Neural cell (in vitro differentiated cells): Measurements from ENCODE around the gene ASIP. TPM values are rescaled to one million over a fixed set of nuclear protein-coding genes. Genes with fewer than 3 reads are reported as not detected.

Source experiments
- H2AFZ ChIP-seq: fragments of 200-600, 300-800 bp; sonication (generic), shearing (Covaris generic); 2 replicates; pipeline ENCODE4 v1.6.0; 2014; ENCODE audit warnings: low read depth, mild to moderate bottlenecking, antibody characterized with exemption, low read length, moderate library complexity
- H3F3A ChIP-seq: fragments of 200-600 bp; shearing (Covaris generic); 2 replicates; pipeline ENCODE4 v1.6.1; 2016; ENCODE audit warnings: mild to moderate bottlenecking, moderate library complexity, mixed read lengths, antibody characterized with exemption, low read length; ENCODE audit not compliant: insufficient read depth, poor library complexity, severe bottlenecking
- H3K27ac ChIP-seq: fragments of 200-600, 300-800 bp; sonication (generic), shearing (Covaris generic); 2 replicates; pipeline ENCODE4 v1.5.1; 2014; ENCODE audit warnings: mild to moderate bottlenecking, low read length, moderate library complexity
- H3K27me3 ChIP-seq: fragments of 300-800, 200-600 bp; sonication (generic), shearing (Covaris generic); 2 replicates; pipeline ENCODE4 v1.6.0; 2014; ENCODE audit warnings: mild to moderate bottlenecking, low read depth, low read length, moderate library complexity; ENCODE audit not compliant: insufficient read depth
- H3K36me3 ChIP-seq: fragments of 300-800, 200-600 bp; sonication (generic), shearing (Covaris generic); 2 replicates; pipeline ENCODE4 v1.5.1; 2014; ENCODE audit warnings: mild to moderate bottlenecking, antibody characterized with exemption, low read length, moderate library complexity; ENCODE audit not compliant: insufficient read depth
- H3K4me2 ChIP-seq: fragments of 300-800, 200-600 bp; sonication (generic), shearing (Covaris generic); 2 replicates; pipeline ENCODE4 v1.6.0; 2014; ENCODE audit warnings: mild to moderate bottlenecking, low read length
- H3K4me3 ChIP-seq: fragments of 300-800, 200-600 bp; sonication (generic), shearing (Covaris generic); 2 replicates; pipeline ENCODE4 v1.5.1; 2014; ENCODE audit warnings: mild to moderate bottlenecking, low read length, moderate library complexity
- H3K79me2 ChIP-seq: fragments of 200-600 bp; shearing (Covaris generic); replicated peaks from 2 replicates; pipeline ENCODE4 v1.6.0; 2014; ENCODE audit warnings: mild to moderate bottlenecking, low read length, moderate library complexity; ENCODE audit not compliant: insufficient read depth
- H3K9ac ChIP-seq: fragments of 300-800, 200-600 bp; sonication (generic), shearing (Covaris generic); 2 replicates; pipeline ENCODE4 v1.6.1; 2016; ENCODE audit warnings: mild to moderate bottlenecking, low read length, mixed read lengths
- H3K9me2 ChIP-seq: fragments of 200-600 bp; shearing (Covaris generic); 2 replicates; pipeline ENCODE4 v1.6.1; 2016; ENCODE audit warnings: mild to moderate bottlenecking, low read length, mixed read lengths; ENCODE audit not compliant: insufficient read depth
- H3K9me3 ChIP-seq: fragments of 200-600, 300-800 bp; sonication (generic), shearing (Covaris generic); 2 replicates; pipeline ENCODE4 v1.6.1; 2016; ENCODE audit warnings: mild to moderate bottlenecking, mixed run types, low read length, moderate library complexity, mixed read lengths
- H4K20me1 ChIP-seq: fragments of 200-600 bp; shearing (Covaris generic); 2 replicates; pipeline ENCODE4 v1.6.1; 2016; ENCODE audit warnings: mild to moderate bottlenecking, mixed run types; ENCODE audit not compliant: insufficient read depth
- EP300 ChIP-seq: fragments of 450-650 bp; conservative IDR thresholded peaks from 2 replicates; pipeline ENCODE4 v1.6.1; 2014; ENCODE audit warnings: antibody characterized with exemption, mild to moderate bottlenecking, moderate library complexity; ENCODE audit not compliant: poor library complexity, severe bottlenecking
- EZH2 ChIP-seq: fragments of 200-600, 300-800 bp; shearing (Covaris generic), sonication (generic); IDR thresholded peaks from 2 replicates; pipeline ENCODE4 v1.6.1; 2014; ENCODE audit warnings: antibody characterized with exemption, low read length, borderline replicate concordance, mild to moderate bottlenecking; ENCODE audit not compliant: insufficient read depth, poor library complexity, severe bottlenecking
- MXI1 ChIP-seq: fragments of 450-650 bp; conservative IDR thresholded peaks from 2 replicates; pipeline ENCODE4 v1.6.1; 2014; ENCODE audit warnings: antibody characterized with exemption, mild to moderate bottlenecking; ENCODE audit not compliant: poor library complexity, severe bottlenecking
- POLR2AphosphoS5 ChIP-seq: IDR thresholded peaks from 2 replicates; pipeline ENCODE4 v1.6.1; 2012
- RAD21 ChIP-seq: fragments of 450-650 bp; conservative IDR thresholded peaks from 2 replicates; pipeline ENCODE4 v1.6.1; 2014; ENCODE audit warnings: antibody characterized with exemption, mild to moderate bottlenecking, moderate library complexity
- REST ChIP-seq: IDR thresholded peaks from 2 replicates; pipeline ENCODE4 v1.6.1; 2012; ENCODE audit warnings: borderline replicate concordance
- SMC3 ChIP-seq: fragments of 450-650 bp; conservative IDR thresholded peaks from 2 replicates; pipeline ENCODE4 v1.6.1; 2014; ENCODE audit warnings: antibody characterized with exemption, mild to moderate bottlenecking, moderate library complexity; ENCODE audit not compliant: poor library complexity
- TAF1 ChIP-seq: IDR thresholded peaks from 2 replicates; pipeline ENCODE4 v1.6.1; 2012; ENCODE audit warnings: low read depth
- polyA plus RNA-seq: library from polyadenylated mRNA; depleted of rRNA; stranded (reverse); fragments of >200 nt; gene quantifications from 2 replicates; pipeline ENCODE4 v1.2.3, GENCODE V29; 2014
- TF ChIP-seq, protein P1 (sequence below): fragments of 450-650 bp; IDR thresholded peaks from 2 replicates; pipeline ENCODE4 v1.5.1; 2014; ENCODE audit warnings: antibody characterized with exemption, mild to moderate bottlenecking, moderate library complexity; ENCODE audit not compliant: poor library complexity, severe bottlenecking

The ASIP gene
- polyA plus RNA-seq, 1 donor from 2014 or later = not detected

DNA sequence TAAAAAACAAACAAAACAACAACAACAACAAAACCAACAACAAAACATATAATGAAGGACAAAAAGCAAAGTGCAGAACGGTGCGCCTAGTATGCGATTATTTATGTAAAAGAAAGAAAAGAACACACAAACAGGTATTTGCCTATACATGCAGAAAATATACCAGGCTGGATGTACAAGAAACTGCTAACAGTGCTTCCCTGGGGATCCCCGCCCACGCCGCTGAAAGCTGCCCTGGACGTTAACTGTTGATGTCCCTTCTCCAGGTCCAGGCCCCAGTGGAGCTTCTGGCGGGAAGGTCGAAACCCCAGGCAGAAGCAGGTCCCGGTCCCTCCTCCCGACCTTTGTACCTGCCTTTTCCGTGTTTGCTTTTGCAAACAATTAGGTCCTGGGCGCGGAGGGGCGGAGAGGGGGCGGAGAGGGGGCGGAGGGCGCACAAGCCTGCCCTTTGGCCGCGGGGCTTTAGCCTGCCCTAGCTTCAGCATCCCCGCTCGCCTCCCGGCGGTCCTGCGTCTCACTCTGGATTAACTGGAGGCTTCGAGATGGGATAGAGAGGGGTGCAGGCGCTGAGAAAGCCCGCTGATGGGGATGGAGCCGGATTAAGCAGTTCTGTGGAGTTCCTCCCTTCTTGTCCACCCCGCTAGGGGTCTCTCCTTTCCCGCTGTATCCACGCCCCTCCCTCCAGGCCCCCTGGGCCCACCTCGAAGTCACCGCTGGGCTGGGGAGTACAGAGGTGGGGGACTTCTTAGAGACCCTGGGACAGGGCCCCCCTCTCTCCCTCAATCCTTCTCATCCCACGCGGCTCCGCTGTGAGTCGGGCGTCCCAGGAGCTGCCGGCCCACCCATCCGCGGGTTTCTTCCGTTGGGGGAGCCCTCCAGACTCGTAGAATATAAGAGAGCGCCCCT lies 70.1 kb downstream of the ASIP start:
- H3K27ac ChIP-seq = no peak overlapping the region
- no peaks in the 10 kb centered on the region for H3K9me3 ChIP-seq
- H3K79me2 ChIP-seq = no peaks in the 10 kb centered on the region
- H3K27me3 ChIP-seq = peaks cover 15% of the 10 kb centered on the region
- no peak overlapping the region for H2AFZ ChIP-seq
- TF ChIP-seq REST = no peak
- TF ChIP-seq, protein P1, sequence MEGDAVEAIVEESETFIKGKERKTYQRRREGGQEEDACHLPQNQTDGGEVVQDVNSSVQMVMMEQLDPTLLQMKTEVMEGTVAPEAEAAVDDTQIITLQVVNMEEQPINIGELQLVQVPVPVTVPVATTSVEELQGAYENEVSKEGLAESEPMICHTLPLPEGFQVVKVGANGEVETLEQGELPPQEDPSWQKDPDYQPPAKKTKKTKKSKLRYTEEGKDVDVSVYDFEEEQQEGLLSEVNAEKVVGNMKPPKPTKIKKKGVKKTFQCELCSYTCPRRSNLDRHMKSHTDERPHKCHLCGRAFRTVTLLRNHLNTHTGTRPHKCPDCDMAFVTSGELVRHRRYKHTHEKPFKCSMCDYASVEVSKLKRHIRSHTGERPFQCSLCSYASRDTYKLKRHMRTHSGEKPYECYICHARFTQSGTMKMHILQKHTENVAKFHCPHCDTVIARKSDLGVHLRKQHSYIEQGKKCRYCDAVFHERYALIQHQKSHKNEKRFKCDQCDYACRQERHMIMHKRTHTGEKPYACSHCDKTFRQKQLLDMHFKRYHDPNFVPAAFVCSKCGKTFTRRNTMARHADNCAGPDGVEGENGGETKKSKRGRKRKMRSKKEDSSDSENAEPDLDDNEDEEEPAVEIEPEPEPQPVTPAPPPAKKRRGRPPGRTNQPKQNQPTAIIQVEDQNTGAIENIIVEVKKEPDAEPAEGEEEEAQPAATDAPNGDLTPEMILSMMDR = peak; percentile 15
- no peaks in the 10 kb centered on the region for H3K9me2 ChIP-seq
- H3K36me3 ChIP-seq = no peaks in the 10 kb centered on the region
- H3K4me2 ChIP-seq = no peak overlapping the region
- H3K9ac ChIP-seq = no peak overlapping the region
- H3K4me3 ChIP-seq = no peak overlapping the region
- no peaks in the 10 kb centered on the region for H3F3A ChIP-seq
- H4K20me1 ChIP-seq = no peaks in the 10 kb centered on the region

GRCh38 chr20:34312024-34312460 lies 70.8 kb downstream of the ASIP start:
- Histone ChIP-seq H3F3A (no peaks in the 10 kb centered on the region), H3K27ac (no peak overlapping the region), H3K27me3 (peaks cover 15% of the 10 kb centered on the region), H3K36me3 (no peaks in the 10 kb centered on the region), H3K4me3 (peak overlapping the region; percentile 54), H3K79me2 (no peaks in the 10 kb centered on the region), H3K9me2 (no peaks in the 10 kb centered on the region), H3K9ac (no peak overlapping the region), H2AFZ (no peak overlapping the region), H3K9me3 (no peaks in the 10 kb centered on the region), H3K4me2 (no peak overlapping the region), H4K20me1 (no peaks in the 10 kb centered on the region)
- TF ChIP-seq REST = no peak
- TF ChIP-seq SMC3 = no peak
- TF ChIP-seq, protein P1 = no peak
- no peak for TF ChIP-seq EZH2
- TF ChIP-seq RAD21 = no peak
- no peak for TF ChIP-seq EP300
- no peak for TF ChIP-seq MXI1
- TF ChIP-seq POLR2AphosphoS5 = no peak
- TF ChIP-seq TAF1 = no peak
